Stimulated activated CD4-positive, alpha-beta T cell treated with anti-CD3 and anti-CD28 coated beads, Interleukin-4, amount 100 ng/mL, for 1 hour (primary cell): ENCODE measurements around the gene S100A7.
A peak's percentile ranks its signal among the peaks of the same experiment; 100 is the strongest.

ENCODE experiments used
- DNase-seq: peaks from one replicate; pipeline ENCODE4 v3.0.0-alpha.2; 2020

The S100A7 gene

DNA sequence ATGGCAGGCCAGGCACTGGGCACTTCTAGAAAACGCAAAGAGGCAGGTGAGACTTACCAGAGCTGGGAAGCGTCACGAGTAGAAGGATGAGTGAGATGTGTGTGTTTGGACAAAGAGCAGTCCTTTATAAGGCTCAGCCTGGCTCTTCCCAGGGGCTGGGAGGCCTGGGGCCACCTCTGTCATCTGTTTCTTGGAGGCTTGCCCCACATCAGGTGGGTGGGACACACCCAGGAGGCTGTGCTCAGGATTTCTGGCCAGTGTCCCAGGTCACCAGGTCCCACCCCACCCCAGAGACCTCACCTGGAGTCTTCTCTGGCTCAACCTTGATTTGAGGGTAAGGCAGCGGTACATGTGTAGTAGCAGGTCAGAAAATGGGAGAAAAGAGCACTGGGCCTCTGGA is at the start of gene S100A7:
S100A7 (minus strand) TSS at position 101 of the 400 bp plus-strand sequence. CDS start 1,638 bp downstream, outside the sequence.
- DNase-seq, result no peak

DNA sequence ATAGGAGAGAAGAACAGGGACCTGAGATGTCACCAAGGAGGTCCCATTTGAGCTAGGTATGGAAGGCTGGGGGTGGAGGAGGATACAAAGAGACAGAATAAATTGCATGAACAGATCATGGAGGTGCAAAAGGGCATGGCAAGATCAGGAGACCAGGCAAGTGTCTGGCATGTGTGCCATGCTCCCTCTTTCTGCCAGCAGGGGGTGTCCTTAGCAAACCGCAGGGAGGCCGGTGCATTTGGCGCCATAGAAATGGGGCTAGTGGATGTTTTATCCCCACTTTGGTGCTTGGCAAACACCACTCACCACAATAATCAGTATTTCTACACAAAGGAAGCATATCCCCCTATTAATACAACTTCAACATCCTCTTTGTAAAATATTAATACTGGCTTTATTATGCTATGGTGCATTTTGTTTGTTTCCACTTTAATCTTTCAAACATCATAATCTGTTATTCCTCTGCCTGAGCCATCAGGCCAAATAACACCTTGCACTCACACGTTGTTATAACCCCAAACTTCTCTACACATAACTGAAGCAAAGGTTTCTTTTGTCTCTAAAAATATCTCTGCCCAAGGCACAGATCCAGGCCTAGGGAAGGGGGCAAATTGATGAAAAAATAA is 49.4 kb upstream of the S100A7 start:
- peak; percentile 69 for DNase-seq

- no peak for DNase-seq
Measured at GRCh38 chr1:153509036-153509435, 48.6 kb upstream of the S100A7 start.

DNA sequence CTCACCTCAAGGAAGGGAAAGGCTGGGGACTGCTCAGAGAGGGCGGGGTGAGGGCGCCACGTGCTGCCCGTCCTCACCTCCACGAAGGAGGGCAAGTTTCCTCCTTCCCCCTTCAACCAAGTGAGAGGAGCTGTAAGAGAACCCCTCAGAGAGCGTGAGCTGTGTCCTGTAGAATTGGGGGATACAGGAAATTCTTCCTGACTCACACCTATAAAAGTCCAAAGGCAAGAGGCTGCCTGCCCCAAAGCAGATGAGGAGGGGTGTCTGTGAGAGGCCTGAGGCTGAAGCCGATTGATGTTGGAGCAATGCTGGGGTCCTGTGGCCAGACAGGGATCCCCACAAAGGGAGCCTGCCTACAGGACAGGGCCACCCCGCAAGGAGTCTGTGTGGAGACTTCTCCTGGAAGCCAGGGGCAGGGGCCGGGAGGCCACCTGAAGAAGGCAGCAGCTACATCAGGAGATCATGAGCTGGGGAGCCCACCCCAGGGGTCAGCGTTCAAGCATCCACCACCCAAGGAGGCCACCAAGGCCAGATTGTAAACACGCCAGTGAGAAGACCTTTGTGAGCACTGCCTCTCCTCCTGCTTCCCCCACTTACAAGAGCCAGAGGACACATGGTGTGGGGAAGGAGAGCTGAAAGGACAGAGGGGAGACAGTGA is 47.6 kb upstream of the S100A7 start:
- no peak for DNase-seq

DNA sequence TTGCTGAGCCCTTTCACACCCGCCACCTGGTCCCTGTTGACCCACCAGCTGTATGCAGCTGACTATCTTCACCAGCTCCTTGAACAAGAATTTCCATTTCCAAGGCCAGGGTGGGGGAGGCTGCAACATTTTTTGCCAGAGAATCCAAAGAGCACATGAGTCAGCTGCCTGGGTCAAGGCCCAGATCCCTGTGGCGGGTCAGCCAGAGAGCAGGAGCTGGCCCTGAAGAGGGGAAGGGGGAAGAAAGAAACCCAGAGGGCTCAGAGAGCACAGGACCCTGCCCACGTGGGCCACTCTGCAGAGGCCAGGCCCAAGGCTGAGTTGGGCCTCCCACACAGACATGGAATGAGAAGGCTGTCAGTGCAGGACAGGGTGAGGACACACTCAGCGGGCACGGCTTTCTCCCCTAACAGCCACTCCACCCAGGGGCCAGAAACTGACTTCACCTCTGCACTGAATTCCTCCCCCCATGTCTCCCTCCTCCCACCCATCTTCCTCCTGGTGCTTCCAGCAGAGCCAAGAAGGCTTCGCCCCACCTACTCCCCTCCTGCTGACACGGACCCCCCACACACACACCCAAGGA is 46.5 kb upstream of the S100A7 start:
- DNase-seq, result no peak

DNA sequence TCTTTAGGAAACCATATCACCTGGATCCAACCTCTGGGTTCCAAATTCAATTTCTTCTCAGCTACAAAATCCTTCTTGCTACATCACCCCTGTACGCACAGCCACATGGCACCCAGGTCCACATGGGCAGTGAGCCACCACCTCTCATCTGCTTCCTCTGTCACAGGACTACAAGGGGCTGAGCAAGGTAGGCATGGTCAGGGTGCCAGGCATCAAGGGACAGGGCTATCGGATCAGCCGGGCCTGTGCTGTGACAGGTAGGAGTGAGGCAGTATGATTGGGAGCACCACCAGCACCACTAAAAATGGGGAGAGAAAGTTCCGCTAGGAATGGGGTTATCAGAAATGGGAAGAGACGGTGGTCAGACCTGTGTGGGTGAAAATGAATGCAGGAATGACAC is 45.9 kb upstream of the S100A7 start:
- no peak for DNase-seq

- DNase-seq, result no peak
Measured at GRCh38 chr1:153505576-153505975, 45.1 kb upstream of the S100A7 start.

DNA sequence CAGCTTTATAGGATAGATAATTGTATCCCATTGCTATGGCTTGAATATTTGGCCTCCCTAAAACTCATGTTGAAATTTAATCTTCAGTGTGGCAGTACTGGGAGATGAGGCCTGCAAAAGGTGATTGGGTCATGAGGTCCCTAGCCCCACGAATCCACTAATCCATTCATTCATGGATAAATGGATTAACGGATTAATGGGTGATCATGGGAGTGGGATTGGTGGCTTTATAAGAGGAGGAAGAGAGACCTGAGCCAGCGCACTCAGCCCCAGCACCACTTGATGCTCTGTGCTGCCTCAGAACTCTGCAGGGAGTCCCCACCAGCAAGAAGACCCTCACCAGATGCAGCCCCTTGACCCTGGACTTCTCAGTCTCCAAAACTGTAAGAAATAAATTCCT is 43.3 kb upstream of the S100A7 start:
- no peak for DNase-seq

DNA sequence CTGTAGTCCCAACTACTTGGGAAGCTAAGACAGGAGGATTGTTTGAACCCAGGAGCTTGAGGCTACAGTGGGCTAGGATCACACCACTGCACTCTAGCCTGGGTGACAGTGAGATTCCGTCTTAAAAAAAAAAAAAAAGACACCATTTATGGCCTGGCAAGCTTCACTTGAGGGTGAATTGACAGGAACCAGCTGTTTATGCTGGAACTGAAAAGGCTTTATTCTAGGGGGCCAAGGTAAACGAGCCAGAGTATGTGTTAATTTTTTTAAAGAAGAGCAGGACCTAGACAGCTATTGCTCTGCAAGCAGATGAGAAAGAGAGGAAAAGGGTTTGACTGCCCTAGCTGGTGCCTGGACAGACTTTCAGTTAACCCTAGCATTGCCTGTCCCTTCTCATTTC is 38.3 kb upstream of the S100A7 start:
- DNase-seq, result no peak

- DNase-seq, result no peak
Measured at GRCh38 chr1:153495536-153495935, 35.1 kb upstream of the S100A7 start.

- DNase-seq, result peak; percentile 83
Measured at GRCh38 chr1:153494976-153495535, 34.6 kb upstream of the S100A7 start.

DNA sequence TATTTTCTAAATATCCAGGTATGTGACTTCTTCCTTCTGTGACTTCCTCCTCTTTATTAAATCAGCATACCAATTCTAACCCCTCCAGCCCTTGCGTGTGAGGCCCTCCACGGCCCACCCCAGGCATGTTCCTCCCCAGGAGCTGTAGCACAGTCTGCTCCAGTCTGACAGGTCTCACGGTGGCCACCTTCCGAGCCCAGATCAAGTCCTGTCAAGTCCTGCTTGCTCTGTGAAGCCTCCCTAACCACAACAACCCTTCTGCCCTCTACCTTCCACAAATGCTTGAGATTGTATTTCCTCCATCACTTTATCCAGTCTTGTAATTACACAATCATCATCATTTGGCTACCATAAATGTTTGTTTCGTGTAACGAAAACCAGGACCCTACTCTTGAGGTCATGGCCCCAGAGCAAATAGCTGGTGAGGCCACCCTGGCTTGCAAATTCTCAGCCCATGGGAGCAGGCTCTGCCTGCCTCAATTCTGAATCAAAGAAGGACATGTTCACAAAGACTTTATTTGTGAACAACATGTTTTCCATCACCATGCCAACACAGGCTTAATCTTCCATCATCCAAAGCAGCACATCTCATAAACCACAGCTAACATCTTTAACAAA is 33.0 kb upstream of the S100A7 start:
- DNase-seq, result no peak

- no peak for DNase-seq
Measured at GRCh38 chr1:153490272-153491051, 30.0 kb upstream of the S100A7 start.

DNA sequence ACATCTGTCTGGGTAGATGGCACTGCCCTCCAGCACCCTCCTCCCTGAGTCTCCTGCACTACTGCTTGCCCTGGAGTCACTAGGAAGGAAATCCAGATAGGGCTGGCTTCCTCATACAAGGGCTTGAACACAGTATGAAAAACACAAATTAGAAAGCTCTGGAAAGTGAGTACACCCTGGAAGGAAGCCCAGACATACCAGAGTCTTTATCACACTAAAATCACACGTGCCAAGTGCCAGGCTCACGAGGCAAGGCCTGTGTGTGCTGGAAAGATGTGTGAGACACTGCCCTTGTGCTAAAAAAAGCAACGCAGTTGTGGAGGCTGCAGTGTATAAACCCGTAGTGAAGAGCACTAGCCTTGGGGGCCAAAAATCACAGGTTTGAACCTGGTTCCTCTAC is 28.3 kb upstream of the S100A7 start:
- no peak for DNase-seq

DNA sequence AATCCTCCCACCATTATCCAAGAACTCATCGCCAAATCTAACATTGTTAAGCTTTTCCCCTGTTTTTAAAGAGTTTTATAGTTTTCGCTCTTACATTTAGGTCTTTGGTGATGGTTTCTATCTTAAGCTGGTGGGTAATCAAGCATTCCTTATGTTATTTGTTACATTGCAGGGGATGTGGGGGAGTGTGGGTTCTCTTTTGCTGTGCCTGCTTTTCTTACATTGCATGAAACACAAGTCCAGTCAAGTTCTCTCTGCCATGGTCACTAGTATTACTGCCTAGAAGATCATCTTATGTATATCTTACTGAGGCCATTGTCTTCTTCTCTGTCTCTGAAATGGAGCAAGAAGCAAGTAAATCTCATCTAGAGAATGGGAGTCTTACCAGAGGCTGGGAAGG is 27.3 kb upstream of the S100A7 start:
- DNase-seq, result no peak

- no peak for DNase-seq
Measured at GRCh38 chr1:153485863-153486262, 25.4 kb upstream of the S100A7 start.

DNA sequence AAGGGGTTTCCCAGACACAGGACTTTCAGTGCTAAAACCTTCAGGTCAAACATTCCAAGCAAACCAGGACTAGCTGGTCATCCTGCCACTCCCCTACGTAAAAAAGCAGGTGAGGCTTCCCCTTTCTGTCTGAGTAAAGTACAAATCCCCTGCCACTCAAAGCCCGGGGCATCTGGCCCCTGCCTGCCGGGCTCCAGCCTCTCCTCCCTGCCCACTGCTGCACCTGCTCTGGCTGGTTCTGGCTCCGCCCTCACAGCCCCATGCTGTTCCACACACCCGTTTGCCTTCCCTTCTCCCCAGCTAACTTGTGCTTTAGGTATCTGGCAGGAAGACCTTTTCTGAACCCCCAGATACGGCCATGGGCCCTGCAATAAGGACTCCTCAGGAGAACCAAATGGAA is 23.3 kb upstream of the S100A7 start:
- DNase-seq, result no peak

DNA sequence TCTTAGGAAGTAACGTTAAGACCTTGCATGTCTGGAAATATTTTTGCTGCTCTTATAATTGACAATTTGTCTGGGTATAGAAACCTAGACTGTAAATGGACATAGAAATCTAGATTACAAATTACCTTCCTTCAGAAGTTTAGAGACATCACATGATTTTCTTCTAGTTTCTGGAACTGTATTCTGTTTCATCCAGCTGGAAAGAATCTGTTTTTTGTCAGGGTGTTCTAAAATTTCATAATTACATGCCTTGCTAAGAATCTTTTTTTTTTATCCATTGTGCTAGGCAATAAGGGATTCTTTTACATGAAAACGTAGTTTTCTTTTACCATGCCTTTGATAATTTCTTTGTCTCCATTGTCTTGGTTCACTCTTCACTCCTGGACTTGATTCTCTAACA is 20.7 kb upstream of the S100A7 start:
- no peak for DNase-seq

GRCh38 chr1:153478692-153479618 is 18.5 kb upstream of the S100A7 start:
- no peak for DNase-seq

DNA sequence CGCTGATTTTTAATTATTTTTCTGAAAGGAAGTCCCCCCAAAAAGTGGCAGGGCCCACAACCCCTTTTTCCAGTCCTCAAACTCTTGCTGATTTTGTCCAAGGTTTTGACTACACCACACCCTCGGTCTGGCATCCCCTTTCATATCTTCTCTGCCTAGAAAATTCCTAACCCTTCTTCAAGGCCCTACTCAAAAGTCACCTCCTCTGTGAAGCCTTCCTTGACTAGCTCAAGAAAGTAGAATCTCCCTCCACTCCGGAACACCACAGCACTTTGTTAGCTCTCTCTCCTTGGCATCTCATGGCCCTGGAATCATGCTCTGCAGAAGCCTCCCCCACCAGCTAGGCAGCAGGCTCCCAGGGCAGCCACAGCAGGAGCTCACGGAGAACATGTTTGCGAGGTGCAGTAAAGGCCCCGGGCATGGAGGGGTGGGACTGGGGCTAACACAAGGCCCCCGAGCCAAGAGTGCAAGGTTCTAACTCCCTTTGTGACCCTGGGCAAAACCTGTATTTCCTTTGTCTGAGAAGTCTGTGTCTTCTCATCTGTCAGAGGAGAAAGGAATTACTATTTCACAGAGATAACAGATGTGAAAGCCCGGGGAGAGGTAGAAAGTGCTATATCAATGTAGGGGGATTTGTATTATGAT is 17.7 kb upstream of the S100A7 start:
- no peak for DNase-seq

- DNase-seq, result no peak
Measured at GRCh38 chr1:153476491-153477093, 16.1 kb upstream of the S100A7 start.
